IMR-90 (cell line): Measurements from ENCODE around the gene STEAP3. TPM values are rescaled to one million over a fixed set of nuclear protein-coding genes. Genes with fewer than 3 reads are reported as not detected.

Experiments
- ATAC-seq: fragments of 200-7000 bp; cut with Tn5 transposase; 2 replicates; pipeline ENCODE4 v1.9.1; 2020; ENCODE audit warnings: low read depth, mild to moderate bottlenecking, moderate library complexity
- BruUV-seq: library from RNA; stranded (reverse); fragments of 400-500 nt; replicated peaks from 2 replicates; lab custom pipeline; 2021; lab: Mats Ljungman, UMichigan
- CTCF ChIA-PET: fragments of 300-600 bp; formaldehyde crosslinking; extraction: SDS; loops from one replicate; lab custom pipeline; 2021; ENCODE audit warnings: antibody characterized with exemption; lab: Yijun Ruan, JAX
- POLR2A ChIA-PET: fragments of 300-600 bp; sonication (Branson Sonifier 250); formaldehyde crosslinking; loops from one replicate; lab custom pipeline; 2022; ENCODE audit warnings: antibody characterized with exemption; ENCODE audit not compliant: unreplicated experiment; lab: Charles Lee
- DNase-seq: peaks from one replicate; pipeline ENCODE4 v3.0.0; 2013
- H2AFZ ChIP-seq: replicated peaks from 2 replicates; pipeline ENCODE3; 2013; ENCODE audit warnings: low read length, mild to moderate bottlenecking; ENCODE audit not compliant: poor library complexity
- H2AK5ac ChIP-seq: 2 replicates; pipeline ENCODE4 v1.6.1; 2013; ENCODE audit warnings: low read depth, low read length, inconsistent platforms
- H2AK9ac ChIP-seq: replicated peaks from 2 replicates; pipeline ENCODE3; 2013; ENCODE audit warnings: mild to moderate bottlenecking, low read depth, low read length, moderate library complexity; ENCODE audit not compliant: poor library complexity
- H2BK120ac ChIP-seq: 2 replicates; pipeline ENCODE4 v1.6.1; 2013; ENCODE audit warnings: low read depth, low read length, inconsistent platforms
- H2BK15ac ChIP-seq: 3 replicates; pipeline ENCODE4 v1.6.1; 2013; ENCODE audit warnings: low read depth, low read length, inconsistent platforms
- H2BK20ac ChIP-seq: 2 replicates; pipeline ENCODE4 v1.6.1; 2013; ENCODE audit warnings: low read depth, mild to moderate bottlenecking, inconsistent platforms, low read length, moderate library complexity
- H2BK5ac ChIP-seq: 2 replicates; pipeline ENCODE4 v1.6.1; 2013; ENCODE audit warnings: mild to moderate bottlenecking, low read depth, low read length, inconsistent platforms; ENCODE audit not compliant: poor library complexity, severe bottlenecking
- H3K14ac ChIP-seq: replicated peaks from 2 replicates; pipeline ENCODE4 v1.6.1; 2013; ENCODE audit warnings: low read depth, low read length, inconsistent platforms
- H3K18ac ChIP-seq: 2 replicates; pipeline ENCODE4 v1.6.1; 2013; ENCODE audit warnings: low read depth, low read length, control low read depth
- H3K23ac ChIP-seq: 2 replicates; pipeline ENCODE4 v1.6.1; 2013; ENCODE audit warnings: low read depth, low read length, inconsistent platforms
- H3K27ac ChIP-seq: 2 replicates; pipeline ENCODE4 v1.5.1; 2013; ENCODE audit warnings: mild to moderate bottlenecking, control low read depth, low read length; ENCODE audit not compliant: insufficient read depth
- H3K27me3 ChIP-seq: 2 replicates; pipeline ENCODE4 v1.6.1; 2013; ENCODE audit warnings: low read length; ENCODE audit not compliant: control insufficient read depth, insufficient read depth
- H3K36me3 ChIP-seq: 2 replicates; pipeline ENCODE4 v1.6.1; 2013; ENCODE audit warnings: low read length, mixed read lengths; ENCODE audit not compliant: control insufficient read depth, insufficient read depth
- H3K4ac ChIP-seq: 2 replicates; pipeline ENCODE4 v1.6.1; 2013; ENCODE audit warnings: low read depth, low read length, inconsistent platforms
- H3K4me1 ChIP-seq: 2 replicates; pipeline ENCODE4 v1.6.1; 2013; ENCODE audit warnings: low read length, mixed read lengths; ENCODE audit not compliant: control insufficient read depth, insufficient read depth
- H3K4me2 ChIP-seq: 2 replicates; pipeline ENCODE4 v1.6.1; 2013; ENCODE audit warnings: low read depth, mild to moderate bottlenecking, control low read depth, low read length, moderate library complexity
- H3K4me3 ChIP-seq: 2 replicates; pipeline ENCODE4 v1.5.1; 2013; ENCODE audit warnings: low read depth, mild to moderate bottlenecking, control low read depth, low read length, moderate library complexity; ENCODE audit not compliant: insufficient read depth
- H3K56ac ChIP-seq: 2 replicates; pipeline ENCODE4 v1.6.1; 2013; ENCODE audit warnings: low read length, inconsistent platforms; ENCODE audit not compliant: insufficient read depth; ENCODE audit errors: extremely low read depth
- H3K79me1 ChIP-seq, 2 experiments: 2 replicates each; pipeline ENCODE4 v1.6.1; 2013; ENCODE audit warnings: low read length in 2 of 2, inconsistent platforms in 1 of 2, low read depth in 1 of 2
- H3K9ac ChIP-seq: 2 replicates; pipeline ENCODE4 v1.6.1; 2013; ENCODE audit warnings: low read depth, low read length, control low read depth
- H3K9me1 ChIP-seq: 2 replicates; pipeline ENCODE4 v1.6.1; 2013; ENCODE audit warnings: low read length, inconsistent platforms; ENCODE audit not compliant: insufficient read depth
- H3K9me3 ChIP-seq: 2 replicates; pipeline ENCODE4 v1.6.1; 2013; ENCODE audit warnings: low read length; ENCODE audit not compliant: control insufficient read depth, insufficient read depth
- H4K20me1 ChIP-seq: 2 replicates; pipeline ENCODE4 v1.6.1; 2013; ENCODE audit warnings: low read length, inconsistent platforms; ENCODE audit not compliant: insufficient read depth
- H4K5ac ChIP-seq: 2 replicates; pipeline ENCODE4 v1.6.1; 2013; ENCODE audit warnings: mild to moderate bottlenecking, low read depth, low read length, control low read depth
- H4K8ac ChIP-seq, 2 experiments: 2 replicates each; pipeline ENCODE4 v1.6.1; 2013; ENCODE audit warnings: low read depth in 2 of 2, low read length in 2 of 2, control low read depth in 1 of 2, inconsistent platforms in 1 of 2
- H4K91ac ChIP-seq: 2 replicates; pipeline ENCODE4 v1.6.1; 2013; ENCODE audit warnings: low read depth, low read length, inconsistent platforms; ENCODE audit not compliant: insufficient read depth
- BHLHE40 ChIP-seq: fragments of 150-350 bp; IDR thresholded peaks from 2 replicates; pipeline ENCODE4 v1.6.1; 2016; ENCODE audit warnings: mild to moderate bottlenecking, low read depth, low read length
- CEBPB ChIP-seq: IDR thresholded peaks from 2 replicates; pipeline ENCODE4 v1.6.1; 2012; ENCODE audit warnings: low read depth, low read length, improper control_type of control experiment
- CHD1 ChIP-seq: IDR thresholded peaks from 2 replicates; pipeline ENCODE4 v1.6.1; 2012; ENCODE audit warnings: low read depth, low read length, improper control_type of control experiment
- FOS ChIP-seq: fragments of 150-350 bp; IDR thresholded peaks from 2 replicates; pipeline ENCODE4 v1.6.1; 2016; ENCODE audit warnings: low read depth, low read length
- MAFK ChIP-seq: IDR thresholded peaks from 2 replicates; pipeline ENCODE4 v1.6.1; 2012; ENCODE audit warnings: low read depth, low read length, improper control_type of control experiment
- MAZ ChIP-seq: IDR thresholded peaks from 2 replicates; pipeline ENCODE4 v1.6.1; 2012; ENCODE audit warnings: low read depth, mild to moderate bottlenecking, low read length, improper control_type of control experiment, moderate library complexity, borderline replicate concordance
- MXI1 ChIP-seq: IDR thresholded peaks from 2 replicates; pipeline ENCODE4 v1.6.1; 2012; ENCODE audit warnings: low read depth, mild to moderate bottlenecking, low read length, moderate library complexity, borderline replicate concordance
- NFE2L2 ChIP-seq: fragments of 150-350 bp; IDR thresholded peaks from 2 replicates; pipeline ENCODE4 v1.6.1; 2016; ENCODE audit warnings: low read depth, mild to moderate bottlenecking, low read length
- POLR2A ChIP-seq: IDR thresholded peaks from 2 replicates; pipeline ENCODE4 v1.6.1; 2012; ENCODE audit warnings: mild to moderate bottlenecking, low read depth, low read length
- RAD21 ChIP-seq: IDR thresholded peaks from 2 replicates; pipeline ENCODE4 v1.6.1; 2012; ENCODE audit warnings: low read length, improper control_type of control experiment
- RCOR1 ChIP-seq: IDR thresholded peaks from 2 replicates; pipeline ENCODE4 v1.6.1; 2012; ENCODE audit warnings: mild to moderate bottlenecking, low read length, improper control_type of control experiment; ENCODE audit not compliant: insufficient replicate concordance
- RFX5 ChIP-seq: IDR thresholded peaks from 2 replicates; pipeline ENCODE4 v1.8.0; 2012; ENCODE audit warnings: low read depth, mild to moderate bottlenecking, low read length, moderate library complexity
- SMC3 ChIP-seq: fragments of 150-350 bp; IDR thresholded peaks from 2 replicates; pipeline ENCODE4 v1.6.1; 2016; ENCODE audit warnings: low read depth, mild to moderate bottlenecking, antibody characterized with exemption, low read length, moderate library complexity
- WGBS, 2 experiments: methylation state at CpG; one replicate each; pipeline versions ENCODE4 v1.1.5 to v1.1.7; 2013; ENCODE audit warnings: missing lambda C conversion rate in 2 of 2; ENCODE audit not compliant: insufficient read length in 1 of 2; ENCODE audit errors: extremely low coverage in 2 of 2; 5-methylcytosine and 5-hydroxymethylcytosine counted together
- dilution Hi-C: fragments of 300-500 bp; cut with HindIII; formaldehyde crosslinking; loops from one replicate; pipeline ENCODE4 v1.14.3; 2018; ENCODE audit warnings: low sequenced_read_pairs; ENCODE audit not compliant: unreplicated experiment
- in situ Hi-C: fragments of 300-500 bp; cut with MboI; formaldehyde crosslinking; loops from 3 replicates; pipeline ENCODE4 v1.14.3; 2019; ENCODE audit warnings: low sequenced_read_pairs, inconsistent platforms, mixed read lengths
- intact Hi-C: fragments of 100-400 bp; cut with micrococcal nuclease; formaldehyde crosslinking; loops from 2 replicates; pipeline ENCODE4 v1.10.0; 2022
- polyA plus RNA-seq, 3 experiments: library from polyadenylated mRNA; depleted of rRNA; stranded (reverse); fragments of >200 nt; gene quantifications; 2 replicates each; pipeline ENCODE4 v1.2.3, GENCODE V29; 2012; ENCODE audit warnings: low replicate concordance in 1 of 3
- total RNA-seq: library from RNA; depleted of rRNA; stranded (reverse); fragments of >200 nt; gene quantifications from 2 replicates; pipeline ENCODE4 v1.2.3, GENCODE V29; 2012
- TF ChIP-seq, protein P1 (sequence below): conservative IDR thresholded peaks from 2 replicates; pipeline ENCODE4 v1.5.1; 2012; ENCODE audit warnings: mild to moderate bottlenecking, low read depth, low read length, improper control_type of control experiment
- TF ChIP-seq, protein P2 (sequence below): fragments of 150-350 bp; IDR thresholded peaks from 2 replicates; pipeline ENCODE4 v1.6.1; 2016; ENCODE audit warnings: low read depth, mild to moderate bottlenecking, low read length, moderate library complexity, borderline replicate concordance
- TF ChIP-seq, protein P3 (sequence below): fragments of 150-350 bp; IDR thresholded peaks from 2 replicates; pipeline ENCODE4 v1.6.1; 2017; ENCODE audit warnings: mild to moderate bottlenecking, antibody characterized with exemption, low read length, low read depth

STEAP3 gene
- total and polyA plus RNA-seq, 2 of the 4 experiments (the other 2 are of a cell fraction): 19.4 to 43.9 TPM

DNA sequence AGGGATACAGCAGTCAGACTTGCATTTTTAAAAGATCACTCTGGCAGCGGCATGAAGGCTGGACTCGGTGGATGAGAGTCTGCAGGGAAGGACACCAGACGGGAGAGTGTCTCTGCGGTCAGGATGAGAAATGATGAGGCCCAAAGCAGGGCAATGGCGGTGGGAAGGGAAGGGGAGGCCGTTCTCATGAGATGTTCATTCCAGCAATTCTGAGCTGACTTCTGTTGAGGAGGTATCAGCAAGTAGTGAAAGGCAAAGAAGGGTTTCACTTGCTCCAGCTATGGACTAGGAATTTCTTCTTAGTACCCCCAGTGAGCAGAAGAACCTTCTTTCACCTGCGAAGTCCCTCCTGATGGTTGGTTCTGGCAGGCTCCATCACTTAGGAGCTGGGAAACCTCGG is 63.0 kb downstream of the STEAP3 start:
- CTCF ChIA-PET: no interaction called here
- no TSS peak for BruUV-seq
- no peak overlapping the region for H4K8ac ChIP-seq
- H2AFZ ChIP-seq: no peak overlapping the region
- DNase-seq (no peak), ATAC-seq (no peak)
- no peak overlapping the region for H2AK9ac ChIP-seq
- no peak overlapping the region for H4K91ac ChIP-seq
- H4K20me1 ChIP-seq: no peaks in the 10 kb centered on the region
- H3K9me3 ChIP-seq: no peaks in the 10 kb centered on the region
- no peak overlapping the region for H2BK5ac ChIP-seq
- H3K56ac ChIP-seq: no peak overlapping the region
- no peak overlapping the region for H3K9ac ChIP-seq
- no peak overlapping the region for H3K4me2 ChIP-seq
- H3K27me3 ChIP-seq: peaks cover 4% of the 10 kb centered on the region; the same call in 1 of the 2 replicates
- no peak overlapping the region for H3K4me3 ChIP-seq
- no peaks in the 10 kb centered on the region for H3K36me3 ChIP-seq
- 0 out of 2 replicates have a peak, but pooled peaks cover 3% of the 10 kb centered on the region for H3K9me1 ChIP-seq
- peaks cover 2% of the 10 kb centered on the region; the same call in 1 of the 2 replicates for H3K4me1 ChIP-seq
- H3K23ac ChIP-seq: no peak overlapping the region
- no peak overlapping the region for H3K14ac ChIP-seq
- H2BK15ac ChIP-seq: no peak overlapping the region
- H2BK20ac ChIP-seq: no peak overlapping the region
- TF ChIP-seq CEBPB (no peak), SMC3 (no peak), RAD21 (no peak), MAZ (no peak), POLR2A (no peak), NFE2L2 (no peak), MAFK (no peak), FOS (no peak), RFX5 (no peak), BHLHE40 (no peak), CHD1 (no peak), RCOR1 (no peak), MXI1 (no peak)
- TF ChIP-seq, protein P1, sequence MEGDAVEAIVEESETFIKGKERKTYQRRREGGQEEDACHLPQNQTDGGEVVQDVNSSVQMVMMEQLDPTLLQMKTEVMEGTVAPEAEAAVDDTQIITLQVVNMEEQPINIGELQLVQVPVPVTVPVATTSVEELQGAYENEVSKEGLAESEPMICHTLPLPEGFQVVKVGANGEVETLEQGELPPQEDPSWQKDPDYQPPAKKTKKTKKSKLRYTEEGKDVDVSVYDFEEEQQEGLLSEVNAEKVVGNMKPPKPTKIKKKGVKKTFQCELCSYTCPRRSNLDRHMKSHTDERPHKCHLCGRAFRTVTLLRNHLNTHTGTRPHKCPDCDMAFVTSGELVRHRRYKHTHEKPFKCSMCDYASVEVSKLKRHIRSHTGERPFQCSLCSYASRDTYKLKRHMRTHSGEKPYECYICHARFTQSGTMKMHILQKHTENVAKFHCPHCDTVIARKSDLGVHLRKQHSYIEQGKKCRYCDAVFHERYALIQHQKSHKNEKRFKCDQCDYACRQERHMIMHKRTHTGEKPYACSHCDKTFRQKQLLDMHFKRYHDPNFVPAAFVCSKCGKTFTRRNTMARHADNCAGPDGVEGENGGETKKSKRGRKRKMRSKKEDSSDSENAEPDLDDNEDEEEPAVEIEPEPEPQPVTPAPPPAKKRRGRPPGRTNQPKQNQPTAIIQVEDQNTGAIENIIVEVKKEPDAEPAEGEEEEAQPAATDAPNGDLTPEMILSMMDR: no peak
- TF ChIP-seq, protein P2, sequence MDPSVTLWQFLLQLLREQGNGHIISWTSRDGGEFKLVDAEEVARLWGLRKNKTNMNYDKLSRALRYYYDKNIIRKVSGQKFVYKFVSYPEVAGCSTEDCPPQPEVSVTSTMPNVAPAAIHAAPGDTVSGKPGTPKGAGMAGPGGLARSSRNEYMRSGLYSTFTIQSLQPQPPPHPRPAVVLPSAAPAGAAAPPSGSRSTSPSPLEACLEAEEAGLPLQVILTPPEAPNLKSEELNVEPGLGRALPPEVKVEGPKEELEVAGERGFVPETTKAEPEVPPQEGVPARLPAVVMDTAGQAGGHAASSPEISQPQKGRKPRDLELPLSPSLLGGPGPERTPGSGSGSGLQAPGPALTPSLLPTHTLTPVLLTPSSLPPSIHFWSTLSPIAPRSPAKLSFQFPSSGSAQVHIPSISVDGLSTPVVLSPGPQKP: no peak
- TF ChIP-seq, protein P3, sequence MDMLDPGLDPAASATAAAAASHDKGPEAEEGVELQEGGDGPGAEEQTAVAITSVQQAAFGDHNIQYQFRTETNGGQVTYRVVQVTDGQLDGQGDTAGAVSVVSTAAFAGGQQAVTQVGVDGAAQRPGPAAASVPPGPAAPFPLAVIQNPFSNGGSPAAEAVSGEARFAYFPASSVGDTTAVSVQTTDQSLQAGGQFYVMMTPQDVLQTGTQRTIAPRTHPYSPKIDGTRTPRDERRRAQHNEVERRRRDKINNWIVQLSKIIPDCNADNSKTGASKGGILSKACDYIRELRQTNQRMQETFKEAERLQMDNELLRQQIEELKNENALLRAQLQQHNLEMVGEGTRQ: no peak
- H2BK120ac ChIP-seq: no peak overlapping the region
- no peak overlapping the region for H4K5ac ChIP-seq
- POLR2A ChIA-PET: no interaction called here
- H3K18ac ChIP-seq: no peak overlapping the region
- intact Hi-C loops (no loop called here), in situ Hi-C loops (loop anchor here (5.0 to 10.0 kb wide), 2 partner anchors 262 to 404 kb away; no protein-coding TSS in a partner anchor), dilution Hi-C loops (no loop called here)
- 86% methylated on average over 4 of the region's 8 CpGs; no CpG with 5 or more reads in 1 of the 2 experiments for WGBS, 2 experiments
- no peaks in the 10 kb centered on the region for H3K79me1 ChIP-seq
- no peak overlapping the region for H2AK5ac ChIP-seq
- H3K27ac ChIP-seq: no peak overlapping the region
- H3K4ac ChIP-seq: no peak overlapping the region
